HG03039 (cell line): Measurements from ENCODE around the gene NBR1.
"Not testable (repeated sequence)": the region's sequence is repeated elsewhere in the genome, so short reads cannot be mapped to it uniquely, and the experiment has no call there.

ENCODE experiments used
- ATAC-seq: cut with Tn5 transposase; IDR thresholded peaks from one replicate; pipeline ENCODE4 v1.9.1; 2021; ENCODE audit warnings: mild to moderate bottlenecking, moderate library complexity; ENCODE audit not compliant: unreplicated experiment

NBR1 gene

DNA sequence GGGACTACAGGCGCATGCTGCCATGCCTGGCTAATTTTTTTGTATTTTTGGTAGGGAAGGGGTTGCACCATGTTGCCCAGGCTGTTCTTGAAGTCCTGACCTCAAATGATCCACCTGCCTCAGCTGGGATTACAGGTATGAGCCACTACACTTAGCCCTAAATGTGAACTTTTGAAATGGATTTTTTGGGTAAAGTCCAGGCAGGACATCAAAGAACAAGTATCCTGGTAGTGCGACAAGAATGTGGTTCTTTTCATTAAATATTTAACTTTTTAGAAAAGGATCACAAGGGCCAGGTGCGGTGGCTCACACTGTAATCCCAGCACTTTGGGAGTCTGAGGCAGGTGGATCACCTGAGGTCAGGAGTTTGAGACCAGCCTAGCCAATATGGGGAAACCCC is 15.3 kb upstream of the NBR1 start:
- ATAC-seq: no peak

DNA sequence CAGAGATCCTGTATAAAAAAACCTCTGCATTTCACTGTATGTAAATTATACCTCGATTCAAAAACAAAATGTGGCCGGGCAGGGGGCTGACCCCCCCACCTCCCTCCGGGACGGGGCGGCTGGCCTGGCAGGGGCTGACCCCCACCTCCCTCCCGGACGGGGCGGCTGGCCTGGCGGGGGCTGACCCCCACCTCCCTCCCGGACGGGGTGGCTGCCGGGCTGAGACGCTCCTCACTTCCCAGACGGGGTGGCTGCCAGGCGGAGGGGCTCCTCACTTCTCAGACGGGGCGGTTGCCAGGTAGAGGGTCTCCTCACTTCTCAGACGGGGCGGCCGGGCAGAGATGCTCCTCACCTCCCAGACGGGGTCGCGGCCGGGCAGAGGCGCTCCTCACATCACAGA is 11.8 kb upstream of the NBR1 start:
- ATAC-seq: not testable (repeated sequence)

DNA sequence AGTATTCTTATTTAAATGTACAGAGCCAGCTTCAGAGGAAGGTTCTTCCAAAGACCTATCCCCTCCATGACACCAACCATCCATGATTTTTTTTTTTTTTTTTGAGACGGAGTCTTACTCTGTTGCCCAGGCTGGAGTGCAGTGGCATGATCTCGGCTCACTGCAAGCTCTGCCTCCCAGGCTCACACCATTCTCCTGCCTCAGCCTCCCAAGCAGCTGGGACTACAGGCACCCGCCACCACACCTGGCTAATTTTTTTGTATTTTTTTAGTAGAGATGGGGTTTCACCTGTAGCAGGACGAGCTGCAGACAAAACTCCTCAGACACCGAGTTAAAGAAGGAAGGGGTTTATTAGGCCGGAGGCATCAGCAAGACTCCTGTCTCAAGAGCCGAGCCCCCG is 11.1 kb upstream of the NBR1 start:
- ATAC-seq: not testable (repeated sequence)

DNA sequence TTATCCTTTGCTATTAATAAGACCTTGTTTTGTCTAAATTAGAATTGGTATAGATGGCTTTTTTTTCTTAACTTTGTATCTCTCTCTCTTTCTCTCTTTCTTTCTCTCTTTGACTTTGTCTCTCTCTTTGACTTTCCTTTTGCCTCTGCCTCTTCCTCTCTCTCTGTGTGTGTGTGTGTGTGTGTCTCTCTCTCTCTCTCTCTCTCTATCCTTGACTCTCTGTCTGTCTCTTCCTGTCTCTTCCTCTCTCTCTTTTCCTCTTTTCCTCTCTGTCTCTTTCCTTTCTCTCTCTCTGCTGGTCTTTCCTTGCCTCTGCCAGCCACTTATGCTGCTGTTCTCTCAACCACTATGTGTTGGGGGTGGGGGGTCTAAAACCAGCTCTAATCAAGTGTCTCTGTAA is 5.0 kb upstream of the NBR1 start:
- not testable (repeated sequence) for ATAC-seq

DNA sequence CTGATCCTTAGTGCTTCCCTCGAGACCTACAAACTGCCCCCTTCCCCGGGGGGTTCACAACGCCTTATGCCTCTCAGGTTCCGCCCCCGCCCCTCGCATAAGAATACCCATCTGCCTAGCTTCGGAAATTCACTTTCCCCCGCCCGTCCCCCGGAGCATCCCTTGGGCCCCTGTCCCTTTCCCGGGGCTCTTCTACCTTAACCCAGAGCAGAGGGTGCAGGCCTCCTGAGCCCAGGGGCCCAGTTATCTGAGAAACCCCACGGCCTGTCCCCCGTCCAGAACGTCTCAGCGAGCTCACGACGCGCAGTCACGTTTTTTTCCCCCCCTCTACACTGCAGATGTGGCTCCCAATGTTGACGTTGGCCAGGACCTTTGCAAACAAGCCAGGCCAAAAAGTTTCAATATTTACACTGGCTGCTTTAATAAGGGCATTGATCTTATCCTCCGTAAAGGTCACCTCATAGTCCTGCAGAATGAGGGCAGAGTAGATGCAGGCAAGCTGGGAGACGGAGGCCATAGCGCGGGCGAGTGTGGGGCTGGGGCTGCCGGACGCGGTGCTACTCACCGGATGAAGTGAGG is 1.4 kb upstream of the NBR1 start:
- peak; percentile 18 for ATAC-seq

DNA sequence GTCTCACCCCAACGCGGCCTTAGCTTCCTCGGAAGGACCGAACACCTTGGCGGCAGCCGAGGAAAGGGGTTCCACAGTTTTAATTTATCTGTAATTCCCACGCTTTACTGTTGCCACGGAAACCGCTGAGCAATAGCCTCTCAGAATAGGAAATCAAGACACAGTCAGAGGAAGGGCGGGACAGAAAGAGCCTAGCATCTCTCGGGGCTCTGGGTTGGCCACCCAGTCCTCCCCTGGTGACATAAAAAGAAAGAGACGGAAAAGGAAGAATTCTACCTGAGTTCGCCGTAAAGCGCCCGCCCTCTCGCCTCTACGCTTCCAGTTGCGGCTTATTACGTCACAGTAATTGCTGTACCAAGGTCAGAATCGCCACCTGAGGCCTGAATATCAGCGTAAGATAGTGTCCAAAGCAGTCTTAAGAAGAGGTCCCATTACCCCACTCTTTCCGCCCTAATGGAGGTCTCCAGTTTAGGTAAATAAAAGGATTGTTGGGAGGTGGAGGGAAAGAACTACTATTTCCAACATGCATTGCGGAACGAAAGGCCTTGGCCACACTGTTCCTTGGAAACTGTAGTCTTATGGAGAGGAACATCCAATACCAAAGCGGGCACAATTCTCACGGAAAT is 761 bp upstream of the NBR1 start:
- ATAC-seq: peak; percentile 56

DNA sequence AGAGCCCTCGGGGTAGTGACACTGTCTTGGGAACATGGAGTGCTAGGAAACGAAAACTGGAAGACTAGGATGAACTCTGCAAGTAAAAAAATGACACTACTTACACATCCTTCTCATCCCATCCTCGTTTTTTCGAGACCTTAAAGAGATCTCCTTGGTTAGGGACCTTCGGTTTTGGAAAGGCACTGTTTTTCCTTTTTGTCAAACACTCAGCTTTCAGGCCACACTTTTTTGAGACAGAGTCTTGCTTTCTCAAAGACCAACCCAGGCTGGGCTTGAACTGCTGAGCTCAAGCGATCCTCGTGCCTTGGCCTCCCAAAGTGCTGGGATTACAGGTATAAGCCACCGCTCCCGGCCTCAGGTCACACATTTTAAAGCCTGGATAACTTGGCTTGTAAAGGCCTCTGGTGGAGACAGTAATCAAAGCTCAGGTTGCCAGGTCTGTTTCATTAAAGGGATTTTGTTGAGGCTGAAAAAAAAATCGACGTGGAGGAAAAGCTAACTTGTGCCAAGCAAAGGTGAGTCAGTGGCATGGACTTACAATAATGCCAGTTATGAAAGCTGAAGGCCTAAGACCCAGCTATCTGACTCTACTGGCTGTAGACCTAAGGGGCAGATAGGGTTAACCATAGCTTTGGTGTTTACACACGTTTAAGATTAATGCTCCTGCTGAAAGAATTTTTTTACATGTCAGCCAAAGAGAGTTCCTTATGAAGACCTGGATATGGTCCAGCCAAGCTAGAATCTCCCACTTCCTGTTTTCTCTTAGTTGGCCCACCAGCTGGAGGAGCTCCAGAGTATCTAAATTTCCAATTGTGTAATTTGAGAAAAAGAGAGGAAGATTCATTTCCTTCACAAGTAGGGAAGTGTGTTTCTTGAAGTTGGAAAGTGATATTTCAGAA is 823 bp downstream of the NBR1 start:
- ATAC-seq: no peak

DNA sequence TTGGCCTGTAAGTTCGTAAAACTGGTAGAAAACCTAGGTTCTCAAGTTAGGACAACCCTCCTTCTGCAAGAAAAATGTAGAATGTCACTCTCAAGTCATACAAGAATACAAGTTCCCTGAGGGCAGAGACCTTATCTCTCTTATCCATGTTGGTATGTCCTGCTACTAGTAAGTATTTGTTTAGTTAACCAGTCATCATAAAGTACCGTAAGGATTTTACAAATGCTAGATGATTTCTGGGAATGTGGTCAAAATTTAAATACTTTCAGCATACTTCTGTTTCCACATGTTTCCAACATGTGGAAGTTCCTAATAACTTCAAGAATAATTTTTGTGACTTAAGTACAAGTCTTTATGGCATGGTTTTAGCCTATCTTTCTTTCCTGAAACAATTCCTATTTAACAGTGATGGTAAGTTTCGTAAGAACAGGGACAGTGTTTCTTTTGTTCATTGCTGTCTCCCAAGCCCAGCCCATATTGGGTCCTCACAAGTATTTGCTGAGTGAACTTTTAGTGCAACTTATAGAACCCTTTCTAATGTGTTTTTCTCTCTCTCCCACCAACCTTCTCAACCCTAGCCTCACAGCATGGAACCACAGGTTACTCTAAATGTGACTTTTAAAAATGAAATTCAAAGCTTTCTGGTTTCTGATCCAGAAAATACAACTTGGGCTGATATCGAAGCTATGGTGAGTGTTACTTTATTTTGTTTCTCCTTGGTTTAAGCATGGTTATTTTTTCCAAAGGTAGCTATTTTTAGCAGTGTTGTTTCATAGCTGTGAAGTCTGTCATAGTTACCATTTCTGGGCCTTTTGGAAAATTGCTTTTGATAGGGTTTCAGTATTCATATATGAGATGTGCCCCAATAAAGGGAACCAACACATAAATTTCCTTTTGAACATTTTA is 4.5 kb downstream of the NBR1 start:
- no peak for ATAC-seq

DNA sequence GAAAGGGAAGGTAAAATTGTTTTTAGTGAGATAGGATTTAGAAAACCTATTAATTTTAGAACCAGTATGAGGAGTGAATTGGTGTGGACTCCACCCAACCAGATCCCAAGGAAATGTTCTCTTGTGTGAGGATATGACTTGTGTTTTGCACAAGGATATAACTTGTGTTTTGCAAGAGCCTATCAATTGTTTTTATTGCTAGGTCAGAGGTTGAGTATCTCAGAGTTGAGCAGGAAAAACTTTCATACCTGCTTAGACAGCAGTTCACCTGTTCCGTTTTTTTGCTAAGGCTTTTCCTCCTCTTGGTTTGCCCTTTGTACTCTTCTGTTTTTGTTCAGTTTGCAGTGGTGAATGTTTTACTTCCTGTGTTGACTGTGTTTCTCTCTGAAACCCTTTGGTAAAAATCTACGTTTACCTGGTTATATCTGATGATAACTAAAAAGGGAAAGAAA is 5.1 kb downstream of the NBR1 start:
- ATAC-seq: no peak

DNA sequence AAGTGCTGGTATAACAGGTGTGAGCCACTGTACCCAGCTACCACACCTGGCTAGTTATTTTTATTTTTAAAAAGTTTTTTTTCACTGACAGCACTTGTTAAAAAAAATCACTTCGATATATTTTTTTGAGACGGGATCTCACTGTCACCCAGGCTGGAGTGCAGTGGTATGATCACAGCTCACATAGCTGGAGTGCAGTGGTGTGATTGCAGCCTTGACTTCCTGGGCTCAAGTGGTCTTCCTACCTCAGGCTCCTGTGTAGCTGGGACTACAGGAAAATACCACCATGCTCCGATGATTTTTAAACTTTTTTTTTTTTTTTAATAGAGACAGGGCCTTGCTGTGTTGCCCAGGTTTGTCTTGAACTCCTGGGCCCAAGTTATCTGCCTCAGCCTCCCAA is 12.9 kb downstream of the NBR1 start:
- no peak for ATAC-seq

DNA sequence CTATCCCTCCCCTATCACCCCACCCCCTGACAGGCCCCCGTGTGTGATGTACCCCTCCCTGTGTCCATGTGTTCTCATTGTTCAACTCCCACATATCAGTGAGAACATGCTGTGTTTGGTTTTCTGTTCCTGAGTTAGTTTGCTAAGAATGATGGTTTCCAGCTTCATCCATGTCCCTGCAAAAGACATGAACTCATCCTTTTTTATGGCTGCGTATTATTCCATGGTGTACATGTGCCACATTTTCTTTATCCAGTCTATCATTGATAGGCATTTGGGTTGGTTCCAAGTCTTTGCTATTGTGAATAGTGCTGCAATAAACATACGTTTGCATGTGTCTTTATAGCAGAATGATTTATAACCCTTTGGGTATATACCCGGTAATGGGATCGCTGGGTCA is 15.6 kb downstream of the NBR1 start:
- ATAC-seq: not testable (repeated sequence)

DNA sequence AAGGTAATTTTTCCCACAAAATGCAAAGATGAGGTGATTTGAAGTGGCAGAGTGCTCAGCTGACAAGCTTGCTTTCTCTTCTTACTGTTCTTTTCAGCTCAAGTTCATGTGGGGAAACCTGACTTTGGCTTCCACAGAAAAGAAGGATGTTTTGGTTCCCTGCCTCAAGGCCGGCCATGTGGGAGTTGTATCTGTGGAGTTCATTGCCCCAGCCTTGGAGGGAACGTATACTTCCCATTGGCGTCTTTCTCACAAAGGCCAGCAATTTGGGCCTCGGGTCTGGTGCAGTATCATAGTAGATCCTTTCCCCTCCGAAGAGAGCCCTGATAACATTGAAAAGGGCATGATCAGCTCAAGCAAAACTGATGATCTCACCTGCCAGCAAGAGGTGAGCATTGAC is 22.2 kb downstream of the NBR1 start:
- ATAC-seq: no peak

DNA sequence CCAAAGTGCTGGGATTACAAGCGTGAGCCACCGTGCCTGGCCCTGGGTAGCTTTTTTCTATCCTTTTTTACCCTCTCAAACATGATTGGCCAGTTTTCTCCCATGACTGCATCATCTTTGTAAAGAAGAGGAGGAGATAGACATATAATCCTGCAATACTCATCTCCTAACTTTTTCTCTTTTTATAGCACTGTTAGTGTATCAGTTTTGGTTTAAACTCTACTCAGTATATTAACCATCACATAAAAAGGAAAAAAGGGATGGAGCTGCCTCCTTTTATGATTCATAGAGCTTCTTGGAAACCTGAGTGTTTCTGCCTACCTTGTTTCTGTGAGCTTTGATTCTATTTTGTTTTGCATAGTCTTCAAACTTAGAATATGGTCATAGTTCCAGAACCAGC is 28.6 kb downstream of the NBR1 start:
- ATAC-seq: no peak

DNA sequence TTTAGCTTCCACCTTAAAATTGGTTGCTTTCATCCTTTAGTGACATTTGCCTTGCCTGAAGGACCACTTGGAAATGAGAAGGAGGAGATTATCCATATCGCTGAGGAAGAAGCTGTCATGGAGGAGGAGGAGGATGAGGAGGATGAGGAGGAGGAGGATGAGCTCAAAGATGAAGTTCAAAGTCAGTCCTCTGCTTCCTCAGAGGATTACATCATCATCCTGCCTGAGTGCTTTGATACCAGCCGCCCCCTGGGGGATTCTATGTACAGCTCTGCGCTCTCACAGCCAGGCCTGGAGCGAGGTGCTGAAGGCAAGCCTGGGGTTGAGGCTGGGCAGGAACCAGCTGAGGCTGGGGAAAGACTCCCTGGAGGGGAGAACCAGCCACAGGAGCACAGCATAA is 29.1 kb downstream of the NBR1 start:
- ATAC-seq: no peak

DNA sequence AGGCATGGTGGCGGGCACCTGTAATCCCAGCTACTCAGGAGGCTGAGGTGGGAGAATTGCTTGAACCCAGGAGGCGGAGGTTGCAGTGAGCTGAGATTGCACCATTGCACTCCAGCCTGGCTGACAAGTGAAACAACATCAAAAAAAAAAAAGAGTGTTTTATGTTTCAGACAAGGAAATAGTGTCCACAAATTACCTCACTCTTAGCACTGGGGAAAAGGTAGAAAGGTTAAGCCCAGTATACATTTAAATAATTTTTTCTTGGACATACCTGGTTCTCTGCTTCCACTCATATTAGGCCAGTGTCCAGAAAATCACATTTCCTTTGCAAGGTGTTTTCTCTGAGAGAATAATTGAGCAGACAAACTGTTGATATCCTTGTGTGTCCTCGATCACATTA is 32.0 kb downstream of the NBR1 start:
- ATAC-seq: not testable (repeated sequence)

DNA sequence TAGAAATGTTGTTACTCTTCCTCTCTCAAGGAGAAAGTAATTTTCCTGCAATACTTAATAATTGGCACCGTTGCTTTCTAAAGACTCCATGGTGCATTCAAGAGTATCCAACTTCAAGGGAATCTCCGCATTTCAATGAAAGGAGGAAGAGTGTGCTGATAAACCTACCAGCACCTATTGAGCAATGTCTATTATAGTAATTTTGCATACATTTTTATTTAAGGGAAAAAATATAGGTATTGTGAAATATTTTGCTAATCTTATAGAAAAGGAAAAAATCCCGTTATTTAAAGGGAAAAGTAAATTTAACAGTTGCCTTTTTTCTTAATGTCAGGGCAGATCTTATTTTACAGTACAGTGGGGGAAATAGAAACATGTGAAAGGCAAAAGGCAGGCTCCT is 39.6 kb downstream of the NBR1 start:
- no peak for ATAC-seq

DNA sequence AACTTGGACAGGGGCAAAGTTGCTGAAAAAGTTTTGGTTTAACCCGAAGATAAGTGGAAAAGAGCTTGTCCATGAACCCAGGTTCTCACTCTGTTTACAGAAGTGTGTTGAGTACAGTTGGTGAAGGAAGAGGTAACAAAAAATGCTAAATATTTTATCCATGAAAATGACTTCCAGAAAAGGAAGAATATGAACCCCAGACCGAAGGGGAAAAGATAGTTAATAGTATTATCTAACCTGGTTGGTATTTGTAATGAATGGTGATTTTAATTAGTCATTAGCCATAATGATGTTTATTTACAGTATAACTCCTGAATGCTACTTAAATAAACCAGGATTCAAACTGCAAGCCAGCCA is 40.1 kb downstream of the NBR1 start:
- no peak for ATAC-seq

DNA sequence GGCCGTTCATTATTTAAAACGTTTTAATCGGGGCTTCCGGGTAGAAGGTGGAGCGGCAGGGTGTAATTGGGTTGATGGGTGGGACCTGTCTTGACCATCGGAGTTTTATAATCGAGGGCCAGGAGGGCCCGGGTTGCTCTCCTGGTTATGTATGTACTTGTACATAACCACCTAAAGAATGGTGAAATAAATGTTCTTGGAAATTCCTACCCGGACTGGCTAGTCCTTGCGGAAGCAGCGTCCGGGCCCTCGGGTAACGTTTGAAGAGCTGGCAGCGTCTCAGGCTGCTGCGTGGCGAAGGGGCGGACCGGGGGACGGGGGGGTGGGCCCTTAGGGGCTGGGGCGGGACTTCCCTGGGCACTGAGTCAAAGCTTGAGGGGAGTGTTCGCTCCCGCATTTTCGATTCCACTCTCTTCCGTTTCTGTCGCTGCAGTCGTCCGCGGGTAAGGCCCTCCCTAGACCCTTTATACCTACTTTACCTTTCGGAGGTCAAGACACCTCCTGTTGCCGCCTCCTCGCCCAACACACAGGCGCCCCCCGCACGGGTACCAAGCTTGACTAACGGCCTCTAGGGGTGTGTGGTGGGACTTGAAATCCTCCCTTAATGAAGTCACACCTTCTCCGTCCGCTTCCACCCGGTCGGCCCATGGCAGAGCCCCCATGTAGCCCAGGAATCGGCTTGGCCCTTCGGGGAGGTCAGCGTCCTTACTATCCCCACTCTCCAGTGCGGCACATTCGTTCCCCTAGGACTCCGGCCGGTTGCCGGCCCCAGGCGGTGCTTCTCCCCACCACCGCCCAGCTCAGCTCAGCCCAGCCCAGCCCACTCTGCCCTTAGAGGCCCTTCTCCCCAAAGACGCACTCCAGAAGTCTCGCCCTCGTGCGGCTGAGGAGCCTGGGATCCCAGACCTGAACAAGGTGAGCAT is 40.7 kb downstream of the NBR1 start, which contains the start of gene TMEM106A:
Gene TMEM106A (plus strand): TSS at position 396 of the 923 bp plus-strand sequence. CDS start 1,167 bp downstream, outside the sequence.
- ATAC-seq: no peak

DNA sequence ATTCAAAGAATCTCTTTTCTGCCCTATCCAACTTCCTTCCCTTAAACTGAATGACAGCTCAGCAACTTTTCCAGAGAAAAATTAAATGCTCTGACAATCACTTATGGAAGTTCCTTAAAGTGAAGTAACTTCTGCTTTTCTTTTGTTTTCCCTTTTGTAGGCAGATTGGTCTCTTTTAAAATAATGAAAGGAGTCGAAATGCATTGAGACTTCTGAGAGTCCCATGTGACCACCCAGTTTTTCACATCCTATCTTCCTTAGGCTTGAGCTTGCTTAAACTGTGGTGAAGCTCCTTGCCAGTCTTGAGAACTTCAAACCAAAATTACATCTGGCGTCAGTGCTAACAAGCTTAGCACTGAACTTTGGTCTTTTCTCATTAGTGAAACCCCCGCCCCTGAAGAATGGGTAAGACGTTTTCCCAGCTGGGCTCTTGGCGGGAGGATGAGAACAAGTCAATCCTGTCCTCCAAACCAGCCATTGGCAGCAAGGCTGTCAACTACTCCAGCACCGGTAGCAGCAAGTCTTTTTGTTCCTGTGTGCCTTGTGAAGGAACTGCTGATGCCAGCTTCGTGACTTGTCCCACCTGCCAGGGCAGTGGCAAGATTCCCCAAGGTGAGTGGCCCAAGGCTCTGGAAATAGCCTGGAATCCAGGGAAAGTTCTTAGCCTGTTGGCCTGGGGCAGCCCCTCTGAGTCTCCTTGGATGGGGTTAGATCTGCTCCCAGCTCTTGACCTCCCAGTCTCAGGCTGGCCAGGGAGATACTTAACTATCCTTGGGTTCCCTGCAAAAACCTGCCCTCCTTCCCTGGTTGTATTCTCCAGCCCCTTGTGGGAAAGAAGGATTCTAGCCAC is 41.9 kb downstream of the NBR1 start:
- no peak for ATAC-seq
